Peyer's patch (tissue), 4 donors: Measurements from ENCODE around the gene LRIG1.

Experiments
- CTCF ChIP-seq, 6 experiments: fragments of 450-650 bp in 4 of 6; fragments of 200-600 bp in 2 of 6; sonication (generic) in 1 of 6; IDR thresholded peaks; one replicate each; pipeline ENCODE4 v1.5.1; 2017 to 2019; ENCODE audit warnings: antibody characterized with exemption in 6 of 6, mild to moderate bottlenecking in 3 of 6, moderate library complexity in 1 of 6
- POLR2A ChIP-seq, 2 donors: fragments of 450-650 bp; IDR thresholded peaks; one replicate each; pipeline ENCODE4 v1.5.1; 2017; ENCODE audit warnings: antibody characterized with exemption in 2 of 2, mild to moderate bottlenecking in 2 of 2, moderate library complexity in 2 of 2

GRCh38 chr3:66404197-66404596, 96.6 kb downstream of the LRIG1 start:
- TF ChIP-seq CTCF (IDR thresholded peaks at IDR 0.05) (no peak), POLR2A (IDR thresholded peaks at IDR 0.05) (no peak)
